ENCODE measurements around the gene TSC22D2. TPM values are rescaled to one million over a fixed set of nuclear protein-coding genes. Genes with fewer than 3 reads are reported as not detected.

Gene TSC22D2
- total RNA-seq, 1 experiment from 2014 or later = 49.7 TPM

GRCh38 chr3:150433347-150433746 is 25.2 kb downstream of the TSC22D2 start:
- Mint-ChIP-seq H3K36me3 (ENCODE audit: insufficient read depth, unreplicated experiment) (no peaks in the 10 kb centered on the region), H3K27ac (ENCODE audit: unreplicated experiment) (no peak overlapping the region), H3K9me3 (ENCODE audit: low read depth, unreplicated experiment) (no peaks in the 10 kb centered on the region), H3K4me1 (ENCODE audit: low read depth, unreplicated experiment) (peaks cover 12% of the 10 kb centered on the region), H3K4me3 (ENCODE audit: low read depth, unreplicated experiment) (no peak overlapping the region), H3K27me3 (ENCODE audit: unreplicated experiment) (no peaks in the 10 kb centered on the region)
- no TSS peak for BruUV-seq (replicated peaks)
- no peak for DNase-seq
- intact Hi-C loops (cut with micrococcal nuclease; ENCODE audit: unreplicated experiment) = no loop called here
- TF ChIP-seq CTCF (IDR thresholded peaks at IDR 0.05; ENCODE audit: unreplicated experiment) = no peak
- CTCF ChIA-PET = no interaction called here

- no peaks in the 10 kb centered on the region for H3K36me3 Mint-ChIP-seq (ENCODE audit: insufficient read depth, unreplicated experiment)
- H3K4me3 Mint-ChIP-seq (ENCODE audit: low read depth, unreplicated experiment) = no peak overlapping the region
- peaks cover 14% of the 10 kb centered on the region for H3K4me1 Mint-ChIP-seq (ENCODE audit: low read depth, unreplicated experiment)
- CTCF ChIA-PET = interaction anchor here (0.7 to 0.9 kb wide), 3 partner anchors 17 to 585 kb away, joined by 3 to 4 read pairs (median 3); no protein-coding TSS in a partner anchor
- H3K27ac Mint-ChIP-seq (ENCODE audit: unreplicated experiment) = no peak overlapping the region
- no TSS peak for BruUV-seq (replicated peaks)
- H3K9me3 Mint-ChIP-seq (ENCODE audit: low read depth, unreplicated experiment) = no peaks in the 10 kb centered on the region
- no peaks in the 10 kb centered on the region for H3K27me3 Mint-ChIP-seq (ENCODE audit: unreplicated experiment)
- intact Hi-C loops (cut with micrococcal nuclease; ENCODE audit: unreplicated experiment) = no loop called here
- no peak for DNase-seq
- TF ChIP-seq CTCF (IDR thresholded peaks at IDR 0.05; ENCODE audit: unreplicated experiment) = no peak
Observed at GRCh38 chr3:150434234-150434633, 26.1 kb downstream of the TSC22D2 start.

- TF ChIP-seq CTCF (IDR thresholded peaks at IDR 0.05; ENCODE audit: unreplicated experiment) = no peak
- intact Hi-C loops (cut with micrococcal nuclease; ENCODE audit: unreplicated experiment) = loop anchor here (2.0 kb wide), 1 partner anchor 21 kb away; no protein-coding TSS in a partner anchor
- H3K4me1 Mint-ChIP-seq (ENCODE audit: low read depth, unreplicated experiment) = peaks cover 11% of the 10 kb centered on the region
- no peaks in the 10 kb centered on the region for H3K9me3 Mint-ChIP-seq (ENCODE audit: low read depth, unreplicated experiment)
- H3K27me3 Mint-ChIP-seq (ENCODE audit: unreplicated experiment) = no peaks in the 10 kb centered on the region
- no peak overlapping the region for H3K27ac Mint-ChIP-seq (ENCODE audit: unreplicated experiment)
- peaks cover 6% of the 10 kb centered on the region for H3K36me3 Mint-ChIP-seq (ENCODE audit: insufficient read depth, unreplicated experiment)
- BruUV-seq (replicated peaks) = no TSS peak
- H3K4me3 Mint-ChIP-seq (ENCODE audit: low read depth, unreplicated experiment) = no peak overlapping the region
- CTCF ChIA-PET = no interaction called here
- no peak for DNase-seq
Observed at GRCh38 chr3:150436161-150436560, 28.1 kb downstream of the TSC22D2 start.

- no TSS peak for BruUV-seq (replicated peaks)
- TF ChIP-seq CTCF (IDR thresholded peaks at IDR 0.05; ENCODE audit: unreplicated experiment) = no peak
- H3K9me3 Mint-ChIP-seq (ENCODE audit: low read depth, unreplicated experiment) = no peaks in the 10 kb centered on the region
- no peak overlapping the region for H3K4me3 Mint-ChIP-seq (ENCODE audit: low read depth, unreplicated experiment)
- no peak overlapping the region for H3K27ac Mint-ChIP-seq (ENCODE audit: unreplicated experiment)
- H3K27me3 Mint-ChIP-seq (ENCODE audit: unreplicated experiment) = no peaks in the 10 kb centered on the region
- DNase-seq = no peak
- peaks cover 46% of the 10 kb centered on the region for H3K4me1 Mint-ChIP-seq (ENCODE audit: low read depth, unreplicated experiment)
- intact Hi-C loops (cut with micrococcal nuclease; ENCODE audit: unreplicated experiment) = no loop called here
- peaks cover 12% of the 10 kb centered on the region for H3K36me3 Mint-ChIP-seq (ENCODE audit: insufficient read depth, unreplicated experiment)
- CTCF ChIA-PET = no interaction called here
Observed at GRCh38 chr3:150439657-150440056, 31.6 kb downstream of the TSC22D2 start.

Data from Calu3 (cell line).